T-helper 9 cell (primary cell): ENCODE results near the gene TMCC1.
"Not testable (repeated sequence)": the region's sequence is repeated elsewhere in the genome, so short reads cannot be mapped to it uniquely, and the experiment has no call there.

Experiments
- DNase-seq: peaks from one replicate; pipeline ENCODE4 v3.0.0-alpha.2; 2020

The TMCC1 gene

DNA sequence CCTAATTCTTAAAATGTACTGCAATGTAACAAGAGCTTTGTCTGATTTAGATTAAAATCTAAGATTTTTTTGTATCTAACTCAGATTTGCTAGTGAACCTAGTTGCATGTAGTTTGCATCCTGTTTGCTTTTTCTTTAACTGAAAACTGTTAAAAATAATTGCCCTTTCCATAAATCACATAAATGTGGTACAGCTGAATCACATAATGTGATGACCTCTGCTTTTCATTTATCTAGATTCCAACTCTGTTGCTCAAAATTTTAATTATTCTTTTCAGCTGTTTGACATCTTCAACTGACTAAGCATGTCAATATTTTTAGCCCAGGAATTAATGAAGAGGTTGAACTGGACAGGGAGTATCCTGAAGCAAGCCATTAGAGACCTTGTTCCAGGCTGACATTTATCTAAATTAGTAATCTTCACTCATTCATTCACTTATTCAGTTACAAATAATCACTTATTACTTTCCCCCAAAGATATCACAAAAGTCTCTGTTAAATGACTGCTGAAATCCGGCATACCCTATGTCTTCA, 185.1 kb downstream of the TMCC1 start:
- DNase-seq = no peak

DNA sequence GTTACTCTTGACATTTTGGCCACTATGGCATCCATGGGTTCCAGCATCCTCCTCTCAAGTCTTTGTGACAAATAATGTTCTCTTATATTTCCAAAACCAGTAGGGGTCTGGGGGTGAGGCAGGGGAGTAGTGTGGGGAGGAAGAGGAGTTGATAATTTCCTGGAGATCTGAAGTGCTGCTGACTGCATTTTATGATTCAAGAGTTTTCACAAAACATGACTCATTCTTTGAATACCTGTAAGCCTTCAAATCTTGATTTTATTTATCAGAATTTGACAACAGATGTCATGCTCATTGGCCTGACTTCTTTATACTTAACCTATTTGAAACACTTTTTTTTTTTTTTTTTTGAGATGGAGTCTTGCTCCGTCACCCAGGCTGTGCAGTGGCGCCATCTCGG, 188.2 kb downstream of the TMCC1 start:
- no peak for DNase-seq

DNA sequence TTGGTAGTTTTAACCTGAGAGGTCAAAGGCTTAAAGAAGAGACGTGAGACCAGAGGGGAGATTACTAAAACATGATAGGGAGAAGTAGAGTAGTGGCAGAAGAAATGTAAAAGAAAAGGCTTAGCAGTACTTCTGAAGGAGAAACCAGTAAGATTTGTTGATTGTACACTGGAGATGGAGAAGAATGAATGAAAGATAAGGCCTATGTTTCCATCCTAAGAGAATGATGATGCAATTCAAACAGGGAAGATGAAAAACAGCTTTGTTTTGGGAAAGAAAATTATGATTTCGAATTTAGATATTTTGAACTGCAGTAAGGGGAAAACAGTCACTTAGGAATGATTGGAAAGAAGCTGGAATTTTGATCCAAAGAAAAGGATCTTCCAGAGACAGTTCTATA, 189.6 kb downstream of the TMCC1 start:
- DNase-seq = no peak

DNA sequence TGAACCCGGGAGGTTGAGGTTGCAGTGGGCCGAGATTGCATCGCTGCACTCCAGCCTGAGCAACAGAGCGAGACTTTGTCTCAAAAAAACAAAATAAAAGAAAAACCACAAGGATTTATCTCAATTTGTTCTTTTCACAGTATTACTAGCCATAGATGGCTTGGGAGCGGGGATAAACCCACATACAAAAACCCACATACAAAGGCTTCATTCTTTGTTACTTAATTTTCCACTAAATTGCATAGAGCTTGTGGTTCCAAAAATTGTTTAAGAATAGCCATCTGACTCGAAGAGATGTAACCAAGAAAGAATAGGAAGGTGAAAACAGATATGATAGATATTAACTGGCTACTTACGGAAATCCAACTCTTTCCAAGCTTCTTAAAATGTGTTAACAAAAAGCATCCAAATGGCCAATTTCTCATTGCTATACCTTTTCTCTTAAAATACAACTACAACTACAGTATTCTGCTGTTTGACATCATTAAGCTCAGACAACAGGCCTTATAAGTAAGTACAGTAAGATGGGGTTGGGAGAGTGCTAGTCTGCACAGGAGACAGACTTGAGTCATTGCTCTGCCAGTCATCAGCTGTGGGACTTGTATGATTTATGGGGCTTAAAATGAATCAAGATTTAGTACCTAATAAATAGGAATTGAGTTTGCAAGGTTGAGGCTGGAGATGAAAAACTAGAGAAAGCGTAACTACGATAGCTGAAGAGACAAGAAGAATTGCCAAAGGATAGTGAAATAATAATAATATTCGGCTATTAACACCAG, 190.4 kb downstream of the TMCC1 start:
- no peak for DNase-seq

DNA sequence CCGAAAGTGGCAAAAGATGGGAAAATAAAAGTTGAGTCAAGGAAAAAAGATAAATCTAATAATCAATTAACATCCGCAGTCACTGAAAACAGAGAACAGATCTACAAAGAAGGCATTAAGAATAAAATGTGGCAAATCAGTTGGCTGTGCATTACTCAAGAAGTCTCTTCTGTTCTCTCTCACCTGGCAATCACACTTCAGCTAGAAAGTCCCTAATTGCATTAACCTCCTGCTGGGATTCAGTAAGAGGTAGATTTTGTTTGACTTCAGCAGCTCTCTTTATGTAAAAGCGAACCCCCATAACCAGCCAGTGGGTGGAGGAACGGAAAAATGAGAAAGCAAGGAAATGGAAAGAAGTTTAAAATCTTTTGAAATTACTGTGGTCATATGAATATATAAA, 192.3 kb downstream of the TMCC1 start:
- no peak for DNase-seq

DNA sequence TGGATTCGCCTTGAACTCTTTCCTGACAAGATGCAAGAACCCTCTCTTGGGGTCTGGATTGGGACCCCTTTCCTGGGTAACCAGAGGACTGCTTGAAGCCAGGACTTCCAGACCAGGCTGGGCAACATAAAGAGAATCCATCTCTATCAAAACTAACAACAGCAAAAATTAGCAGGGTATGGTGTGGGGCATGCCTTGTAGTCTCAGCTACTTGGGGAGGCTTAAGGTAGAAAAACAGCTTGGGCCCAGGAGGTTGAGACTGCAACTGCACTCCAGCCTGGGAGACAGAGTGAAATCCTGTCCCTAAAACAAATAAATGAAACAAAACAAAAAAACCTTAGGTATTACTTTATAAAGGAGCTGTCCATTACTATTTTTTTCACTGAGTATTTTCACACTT, 193.9 kb downstream of the TMCC1 start:
- DNase-seq = no peak

DNA sequence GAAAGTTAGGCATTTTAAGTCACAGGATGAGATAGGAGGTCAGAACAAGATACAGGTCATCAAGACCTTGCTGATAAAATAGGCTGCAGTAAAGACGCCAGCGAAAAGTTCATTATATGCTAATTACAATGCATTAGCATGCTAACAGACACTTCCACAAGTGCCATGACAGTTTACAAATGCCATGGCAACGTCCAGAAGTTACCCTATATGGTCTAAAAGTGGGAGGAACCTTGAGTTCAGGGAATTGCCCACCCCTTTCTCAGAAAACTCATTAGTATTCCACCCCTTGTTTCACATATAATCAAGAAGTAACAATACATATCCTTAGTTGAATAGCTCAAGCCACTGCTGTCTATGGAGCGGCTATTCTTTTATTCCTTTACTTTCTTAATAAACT, 194.3 kb downstream of the TMCC1 start:
- no peak for DNase-seq

DNA sequence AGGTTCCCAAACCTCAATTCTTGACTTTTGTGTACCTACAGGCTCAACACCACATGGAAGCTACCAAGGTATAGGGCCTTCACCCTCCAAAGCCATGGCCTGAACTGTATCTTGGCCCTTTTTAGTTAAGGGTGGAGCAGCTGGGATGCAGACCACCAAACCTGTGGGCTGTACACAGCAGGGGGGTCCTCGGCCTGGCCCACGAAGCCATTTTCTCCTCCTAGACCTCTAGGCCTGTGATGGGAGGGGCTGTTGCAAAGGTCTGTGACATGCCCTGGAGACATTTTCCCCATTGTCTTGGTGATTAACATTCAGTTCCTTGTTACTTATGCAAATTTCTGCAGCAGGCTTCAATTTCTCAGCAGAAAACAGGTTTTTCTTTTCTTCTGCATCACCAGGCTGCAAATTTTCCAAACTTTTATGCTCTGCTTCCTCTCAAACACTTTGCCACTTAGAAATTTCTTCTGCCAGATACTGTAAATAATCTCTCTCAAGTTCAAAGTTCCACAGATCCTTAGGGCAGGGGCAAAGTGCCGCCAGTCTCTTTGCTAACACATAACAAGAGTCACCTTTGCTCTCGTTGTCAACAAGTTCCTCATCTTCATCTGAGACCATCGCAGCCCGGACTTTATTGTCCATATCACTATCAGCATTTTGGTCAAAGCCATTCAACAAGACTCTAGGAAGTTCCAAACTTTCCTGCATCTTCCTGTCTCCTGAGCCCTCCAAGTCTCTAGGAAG, 196.1 kb downstream of the TMCC1 start:
- DNase-seq = no peak

DNA sequence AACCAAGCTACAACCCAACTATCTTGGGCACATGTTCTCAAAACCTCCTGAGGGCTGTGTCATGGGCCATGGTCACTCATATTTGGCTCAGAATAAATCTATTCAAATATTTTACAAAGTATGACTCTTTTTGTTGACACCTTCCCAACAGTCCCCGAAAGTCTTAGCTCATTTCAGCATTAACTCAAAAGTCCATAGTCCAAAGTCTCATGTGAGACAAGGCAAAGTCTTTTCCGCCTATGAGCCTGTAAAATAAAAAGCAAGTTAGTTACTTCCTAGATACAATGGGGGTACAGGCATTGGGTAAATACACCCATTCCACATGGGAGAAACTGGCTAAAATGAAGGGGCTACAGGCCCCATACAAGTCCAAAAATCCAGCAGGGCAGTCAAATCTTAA, 197.1 kb downstream of the TMCC1 start:
- not testable (repeated sequence) for DNase-seq

DNA sequence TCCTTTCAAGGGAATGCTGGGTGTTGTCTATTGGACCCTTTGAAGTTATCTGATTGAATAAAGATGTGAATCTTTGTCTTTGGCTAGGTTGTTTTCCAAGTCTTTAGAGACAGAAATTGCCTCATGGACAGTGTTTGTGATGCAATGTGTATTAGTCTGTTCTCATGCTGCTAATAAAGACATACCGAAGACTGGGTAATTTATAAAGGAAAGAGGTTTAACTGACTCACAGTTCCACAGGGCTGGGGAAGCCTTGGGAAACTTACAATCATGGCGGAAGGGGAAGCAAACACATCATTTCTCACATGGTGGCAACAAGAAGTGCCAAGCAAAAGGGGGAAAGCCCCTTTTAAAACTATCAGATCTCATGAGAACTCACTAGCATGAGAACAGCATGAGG, 198.3 kb downstream of the TMCC1 start:
- no peak for DNase-seq

DNA sequence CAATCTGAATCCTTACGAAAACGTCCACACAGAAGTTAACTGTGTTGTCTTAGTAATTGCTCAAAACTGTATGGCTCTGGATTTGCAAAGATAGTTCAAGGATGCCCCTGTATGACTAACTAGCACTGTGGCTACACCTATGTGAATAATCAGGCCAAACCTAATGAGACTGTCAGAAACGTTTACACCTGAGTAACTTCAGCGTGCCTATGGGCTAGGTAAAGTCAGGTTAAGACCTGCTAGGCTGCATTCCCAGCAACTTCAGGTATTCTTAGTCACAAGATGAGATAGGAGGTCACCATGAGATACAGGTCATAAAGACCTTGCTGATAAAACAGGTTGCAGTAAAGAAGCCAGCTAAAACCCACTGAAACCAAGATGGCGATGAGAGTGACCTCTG, 199.3 kb downstream of the TMCC1 start:
- no peak for DNase-seq

DNA sequence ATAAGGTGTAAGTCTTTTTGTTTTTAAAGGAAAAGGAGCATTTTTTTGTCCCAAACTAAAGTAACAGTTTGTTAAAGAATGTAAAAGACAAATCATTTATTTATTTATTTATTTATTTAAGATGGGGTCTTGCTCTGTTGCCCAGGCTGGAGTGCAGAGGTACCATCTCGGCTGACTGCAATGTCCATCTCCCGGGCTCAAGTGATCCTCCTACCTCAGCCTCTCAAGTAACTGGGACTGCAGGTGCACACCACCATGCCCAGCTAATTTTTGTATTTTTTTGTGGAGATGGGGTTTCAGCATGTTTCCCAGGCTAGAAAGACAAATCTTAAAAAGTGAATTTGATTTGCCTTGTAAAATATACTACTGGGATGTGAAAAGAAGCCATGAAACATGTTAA, 200.8 kb downstream of the TMCC1 start:
- DNase-seq = no peak

DNA sequence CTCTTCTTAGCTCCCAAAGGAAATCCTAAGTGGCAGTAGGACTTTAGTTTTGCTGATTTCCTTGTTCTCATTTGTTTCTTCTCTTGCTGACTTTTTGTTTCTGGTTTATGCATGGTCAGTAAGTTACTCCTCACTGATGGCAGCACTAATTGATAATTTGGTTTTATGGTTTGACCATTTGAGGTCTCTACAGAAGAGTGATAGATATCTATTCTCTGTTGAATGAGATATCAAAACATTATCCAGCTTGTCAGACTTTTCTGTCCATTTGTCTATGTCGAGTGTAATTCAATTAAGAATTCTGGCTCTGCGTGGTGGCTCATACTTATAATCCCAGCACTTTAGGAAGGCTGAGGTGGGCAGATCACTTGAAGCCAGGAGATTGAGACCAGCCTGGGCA, 202.5 kb downstream of the TMCC1 start:
- DNase-seq = no peak

DNA sequence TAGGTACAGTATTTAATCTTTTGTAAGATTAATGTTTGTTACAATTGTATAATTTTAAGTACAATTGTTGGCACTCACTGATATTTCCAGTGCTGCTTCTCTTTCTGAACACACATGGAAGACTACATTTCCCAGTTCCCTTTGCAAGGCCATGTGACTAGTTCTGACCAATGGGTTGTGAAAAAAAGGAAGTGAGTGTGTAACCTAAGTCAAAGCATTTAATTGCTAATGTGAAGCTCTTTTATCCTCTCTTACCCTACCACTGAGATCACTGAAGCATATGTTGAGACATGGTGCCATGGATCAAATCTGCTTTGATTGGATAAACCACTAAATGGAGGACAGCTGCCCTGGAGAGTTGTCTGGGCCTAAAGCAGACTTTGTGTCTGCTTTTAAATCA, 203.1 kb downstream of the TMCC1 start:
- DNase-seq = peak; percentile 25

DNA sequence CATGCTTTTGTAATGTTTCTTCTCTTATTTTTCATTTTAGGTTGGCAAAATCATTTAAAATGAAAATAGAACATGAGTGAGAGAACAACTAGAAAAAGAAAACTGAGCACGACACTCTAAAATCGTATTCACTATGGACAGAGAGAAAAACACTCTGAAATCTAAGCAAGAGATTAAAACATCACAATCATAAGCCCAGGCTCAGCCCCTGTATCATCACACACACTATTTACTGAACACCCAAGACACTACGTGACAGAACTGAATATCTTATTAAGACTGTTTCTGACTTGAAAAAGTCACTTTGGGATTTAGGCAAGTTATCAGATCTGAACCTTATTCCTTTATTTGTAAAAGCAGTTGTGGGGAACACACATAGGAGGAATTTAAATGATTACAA, 204.5 kb downstream of the TMCC1 start:
- no peak for DNase-seq

DNA sequence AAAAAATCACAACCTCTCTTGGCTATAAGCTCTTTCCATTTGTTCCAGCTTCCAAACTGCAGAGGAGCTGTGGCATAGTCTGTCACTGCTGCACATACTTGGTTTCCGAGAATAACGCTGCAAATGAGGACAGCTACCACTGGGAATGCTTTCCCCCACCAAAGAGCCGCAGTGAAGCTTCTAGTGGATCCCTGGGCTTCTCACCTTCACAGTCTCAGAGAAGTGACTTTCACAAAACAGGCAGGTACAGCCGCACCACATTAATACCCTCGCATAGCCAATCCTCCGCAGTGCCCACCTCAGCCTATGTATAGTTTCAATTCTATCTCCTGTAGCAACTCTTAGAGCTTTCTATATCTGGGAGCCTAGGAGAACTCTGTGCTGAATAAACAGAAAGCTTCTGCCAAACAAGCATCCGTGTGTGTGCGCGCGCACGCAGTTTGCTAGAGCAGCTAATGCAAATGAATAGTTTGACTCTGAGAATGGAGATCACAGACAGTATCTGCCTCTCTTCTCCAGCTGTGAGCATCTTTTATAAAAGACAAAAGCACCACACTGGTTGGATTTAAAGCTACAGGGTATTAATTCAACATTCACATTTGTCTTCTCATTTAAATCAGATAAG, 205.1 kb downstream of the TMCC1 start:
- no peak for DNase-seq

DNA sequence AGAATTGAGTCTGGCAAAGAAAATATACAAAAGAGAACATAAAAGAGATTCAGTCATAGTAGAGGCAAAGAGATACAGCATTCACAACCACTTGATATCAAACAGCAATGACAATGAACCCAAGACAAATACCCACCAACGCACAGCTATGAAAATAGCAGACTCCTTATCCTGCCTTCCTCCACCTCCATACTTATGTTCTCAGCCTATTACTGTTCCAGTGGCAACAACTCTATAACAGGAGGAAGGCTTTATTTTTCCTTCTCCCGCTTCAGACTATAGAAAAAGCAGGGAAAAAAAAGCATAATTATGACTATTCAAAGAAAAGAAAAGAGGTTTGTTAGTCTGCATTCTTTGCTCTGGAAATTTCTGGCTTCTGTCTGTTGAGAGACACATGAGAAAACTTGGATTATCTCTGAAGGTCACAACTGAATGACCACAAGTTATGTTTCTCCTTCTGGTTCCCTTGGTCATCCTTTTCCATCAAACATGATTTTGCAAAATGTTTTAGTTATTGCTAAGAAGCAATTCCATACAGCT, 205.9 kb downstream of the TMCC1 start:
- DNase-seq = no peak

DNA sequence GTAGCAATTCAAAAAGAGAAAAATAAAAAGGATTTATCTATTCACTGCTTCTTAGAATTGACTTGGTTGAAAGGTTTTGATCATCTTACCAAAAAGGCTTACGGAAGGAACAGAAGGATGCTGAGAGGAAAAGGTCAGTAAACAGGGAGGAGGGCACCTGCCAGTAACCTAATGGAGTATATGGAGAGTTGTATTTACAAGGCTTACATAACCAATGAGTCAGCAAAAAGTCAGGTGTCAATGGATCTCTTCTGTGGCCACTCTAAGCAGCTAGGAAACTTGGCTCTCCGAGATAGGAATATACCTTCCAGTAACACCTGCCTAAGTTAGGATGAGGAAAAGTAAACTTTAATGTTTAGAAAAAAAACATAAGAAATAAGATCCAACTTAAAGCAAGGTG, 206.6 kb downstream of the TMCC1 start:
- DNase-seq = no peak

DNA sequence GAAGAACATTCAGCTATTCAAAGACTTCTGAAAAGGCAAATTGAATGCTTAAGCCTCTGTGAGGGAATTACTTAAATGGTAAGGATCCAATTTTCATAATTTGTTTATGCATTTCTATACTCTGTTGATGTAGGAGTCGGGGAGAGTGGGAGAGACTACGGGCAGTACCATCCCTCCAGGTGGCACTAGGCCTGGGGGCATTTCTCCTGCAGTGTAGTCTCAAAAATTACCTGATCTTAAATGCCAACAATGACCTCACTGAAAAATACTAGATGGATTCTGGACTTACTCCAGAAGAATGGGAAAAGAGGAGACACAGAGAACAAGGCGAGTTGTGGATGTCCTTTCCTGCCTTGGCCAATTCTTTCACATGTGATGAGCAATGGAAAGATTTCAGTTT, 209.2 kb downstream of the TMCC1 start:
- DNase-seq = no peak

DNA sequence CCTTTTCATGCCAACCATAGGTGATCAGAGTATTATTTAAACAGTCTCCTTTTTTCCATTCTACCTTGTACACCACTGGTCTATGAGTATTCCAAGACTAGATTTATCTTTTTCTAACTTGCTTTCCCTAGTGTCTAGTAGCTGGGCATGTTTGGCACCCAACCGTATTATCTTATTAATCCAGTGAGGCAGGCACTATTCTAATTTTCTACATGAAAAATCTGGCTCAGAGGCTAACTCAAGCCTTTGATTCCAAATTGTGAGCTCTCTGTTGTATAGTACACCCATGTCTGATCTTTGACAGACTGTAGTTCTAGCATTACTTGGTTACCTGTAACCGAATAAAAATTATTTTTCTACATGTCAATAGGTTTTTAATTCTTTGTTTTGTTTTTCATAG, 210.3 kb downstream of the TMCC1 start:
- no peak for DNase-seq

DNA sequence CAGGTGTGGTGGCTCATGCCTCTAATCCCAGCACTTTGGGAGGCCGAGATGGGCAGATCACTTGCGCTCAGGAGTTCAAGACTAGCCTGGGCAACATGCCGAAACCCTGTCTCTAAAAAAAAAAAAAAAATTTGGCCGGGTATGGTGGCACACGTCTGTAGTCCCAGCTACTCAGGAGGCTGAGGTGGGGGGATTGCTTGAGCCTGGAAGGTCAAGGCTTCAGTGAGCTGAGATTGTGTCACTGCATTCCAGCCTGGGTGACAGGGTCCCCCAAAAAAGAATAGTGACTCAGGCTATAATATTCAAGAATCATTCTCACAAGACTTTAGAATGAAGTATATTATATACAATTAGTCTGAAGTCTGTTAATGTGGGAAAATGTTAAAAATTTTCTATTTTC, 216.5 kb downstream of the TMCC1 start:
- no peak for DNase-seq

DNA sequence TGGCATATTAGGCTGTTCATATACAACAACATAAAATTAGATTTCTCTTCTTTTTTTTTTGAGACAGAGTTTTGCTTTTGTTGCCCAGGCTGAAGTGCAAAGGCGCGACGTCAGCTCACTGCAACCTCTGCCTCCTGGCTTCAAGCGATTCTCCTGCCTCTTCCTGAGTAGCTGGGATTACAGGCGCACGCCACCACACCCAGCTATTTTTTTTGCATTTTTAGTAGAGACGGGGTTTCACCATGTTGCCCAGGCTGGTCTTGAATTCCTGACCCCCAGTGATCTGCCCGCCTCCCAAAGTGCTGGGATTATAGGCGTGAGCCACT, 218.8 kb downstream of the TMCC1 start:
- DNase-seq = not testable (repeated sequence)

DNA sequence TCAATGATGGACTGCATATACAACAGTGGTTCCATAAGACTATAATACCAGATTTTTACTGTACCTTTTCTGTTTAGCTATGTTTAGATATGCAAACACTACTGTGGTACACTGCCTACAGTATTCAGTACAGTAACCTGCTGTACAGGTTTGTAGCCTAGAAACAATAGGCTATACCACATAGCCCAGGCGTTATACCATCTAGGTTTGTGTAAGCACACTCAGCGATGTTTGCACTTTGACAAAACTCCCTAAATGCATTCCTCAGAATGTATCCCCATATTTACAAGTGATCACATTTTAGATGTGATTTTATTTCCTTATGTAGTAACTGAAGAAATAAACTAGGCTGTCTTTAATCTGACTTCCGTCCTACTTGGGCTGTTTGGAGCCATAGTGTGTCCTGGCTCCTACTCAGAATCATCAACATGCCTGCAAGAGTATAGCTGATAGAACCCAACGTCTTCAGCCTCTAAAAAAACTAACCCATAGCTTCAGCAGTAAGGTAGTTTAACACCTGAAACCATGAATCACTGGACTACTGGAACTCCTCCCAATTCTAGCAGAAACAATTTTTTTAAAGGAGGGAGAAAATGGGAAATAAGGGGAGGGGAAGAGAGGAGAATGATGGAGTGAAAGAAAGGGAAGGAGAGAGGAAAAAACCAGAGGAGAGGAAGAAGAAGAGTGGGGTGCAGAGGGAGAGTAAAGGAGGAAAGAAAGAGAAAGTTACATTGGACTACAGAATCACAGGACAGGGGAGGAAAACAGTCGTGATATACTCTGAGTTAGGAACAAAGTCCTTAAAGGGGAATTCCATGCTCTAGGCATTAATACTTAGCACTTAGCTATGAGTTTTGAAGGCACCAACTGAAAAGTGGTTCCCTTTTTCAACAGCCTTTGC, 219.4 kb downstream of the TMCC1 start:
- no peak for DNase-seq
